Mucosa of descending colon (tissue), 3 donors: ENCODE results near the gene PMPCB. TPM values are rescaled to one million over a fixed set of nuclear protein-coding genes. Genes with fewer than 3 reads are reported as not detected.
A peak's percentile ranks its signal among the peaks of the same experiment; 100 is the strongest.
"Not testable (repeated sequence)": the region's sequence is repeated elsewhere in the genome, so short reads cannot be mapped to it uniquely, and the experiment has no call there.

Experiments
- ATAC-seq: fragments of 200-7000 bp; cut with Tn5 transposase; one replicate; pipeline ENCODE4 v1.9.1; 2020; ENCODE audit warnings: mild to moderate bottlenecking, moderate library complexity
- DNase-seq, 3 donors: peaks; one replicate each; pipeline ENCODE4 v3.0.0-alpha.2; 2020
- H3K36me3 ChIP-seq: fragments of 200-600 bp; one replicate; pipeline ENCODE4 v1.8.0; 2021; ENCODE audit warnings: low read depth, mild to moderate bottlenecking
- H3K4me1 ChIP-seq: fragments of 200-600 bp; one replicate; pipeline ENCODE4 v1.8.0; 2021; ENCODE audit warnings: low read depth, mild to moderate bottlenecking
- H3K4me3 ChIP-seq: fragments of 200-600 bp; one replicate; pipeline ENCODE4 v1.8.0; 2021; ENCODE audit warnings: mild to moderate bottlenecking
- H3K9me3 ChIP-seq: fragments of 200-600 bp; one replicate; pipeline ENCODE4 v1.8.0; 2021; ENCODE audit warnings: mild to moderate bottlenecking
- intact Hi-C, 2 donors: fragments of 100-400 bp; cut with DNase I in 1 of 2; cut with micrococcal nuclease in 1 of 2; formaldehyde crosslinking; loops; one replicate each; pipeline versions ENCODE4 v1.11.0 to v1.11.1; 2022; cut with DNase I, micrococcal nuclease
- long read RNA-seq, 2 donors: library from polyadenylated mRNA; unstranded; transcript quantifications; one replicate each; pipeline ENCODE4 v2.0.0, GENCODE V29; 2019 to 2021
- total RNA-seq, 3 donors: library from RNA; stranded (reverse); fragmentation: NEBNext Ultra II Directional in 2 of 3; extraction: Animal tissue kit (Norgen Biotek cat#: 25700) in 2 of 3; gene quantifications; one replicate each; pipeline versions ENCODE4 v1.2.1 to v1.2.4, GENCODE V29; 2021 to 2023
- TF ChIP-seq, protein P1 (sequence below): fragments of 200-600 bp; IDR thresholded peaks from one replicate; pipeline ENCODE4 v1.8.0; 2022; ENCODE audit warnings: antibody characterized with exemption, mild to moderate bottlenecking
- donor health status: DM: no; HTN: no; CAD: no; lungs with moderate emphysema.
- donor health status: DM: no; HTN: no; CAD: no.
- donor health status: DM: no; HTN: yes; CAD: no.

PMPCB gene
- 10 to 100 TPM; 60.8 to 65.2 (median 63.2) TPM for total RNA-seq
- long read RNA-seq, donor 1, transcript PMPCB-201 (13 exons, 2,472 nt), result major isoform, 53 of 70 reads
- long read RNA-seq, donor 1, transcript PMPCB-202 (12 exons, 1,714 nt), result minor isoform, 6 of 70 reads
- long read RNA-seq, donor 1, partial matches to known transcripts, result 4 of 70 reads
- long read RNA-seq, donor 1, other reads (novel, unspliced or antisense), result 7 of 70 reads
- long read RNA-seq, donor 2, transcript PMPCB-201 (13 exons, 2,472 nt), result major isoform, 44 of 58 reads
- long read RNA-seq, donor 2, transcript PMPCB-202 (12 exons, 1,714 nt), result minor isoform, 5 of 58 reads
- long read RNA-seq, donor 2, partial matches to known transcripts, result 3 of 58 reads
- long read RNA-seq, donor 2, other reads (novel, unspliced or antisense), result 5 of 58 reads

GRCh38 chr7:103296901-103297836 is at the start of gene PMPCB:
PMPCB (plus strand) TSS chr7:103297435; CDS start chr7:103297460, 25 bp downstream.
- H3K36me3 ChIP-seq, result peaks cover 6% of the 10 kb centered on the region
- intact Hi-C loops, result no loop called here
- ATAC-seq (peak; percentile 100), DNase-seq (peak; percentile 95 to 99 (median 96))
- H3K4me1 ChIP-seq, result peaks cover 9% of the 10 kb centered on the region
- TF ChIP-seq, protein P1, sequence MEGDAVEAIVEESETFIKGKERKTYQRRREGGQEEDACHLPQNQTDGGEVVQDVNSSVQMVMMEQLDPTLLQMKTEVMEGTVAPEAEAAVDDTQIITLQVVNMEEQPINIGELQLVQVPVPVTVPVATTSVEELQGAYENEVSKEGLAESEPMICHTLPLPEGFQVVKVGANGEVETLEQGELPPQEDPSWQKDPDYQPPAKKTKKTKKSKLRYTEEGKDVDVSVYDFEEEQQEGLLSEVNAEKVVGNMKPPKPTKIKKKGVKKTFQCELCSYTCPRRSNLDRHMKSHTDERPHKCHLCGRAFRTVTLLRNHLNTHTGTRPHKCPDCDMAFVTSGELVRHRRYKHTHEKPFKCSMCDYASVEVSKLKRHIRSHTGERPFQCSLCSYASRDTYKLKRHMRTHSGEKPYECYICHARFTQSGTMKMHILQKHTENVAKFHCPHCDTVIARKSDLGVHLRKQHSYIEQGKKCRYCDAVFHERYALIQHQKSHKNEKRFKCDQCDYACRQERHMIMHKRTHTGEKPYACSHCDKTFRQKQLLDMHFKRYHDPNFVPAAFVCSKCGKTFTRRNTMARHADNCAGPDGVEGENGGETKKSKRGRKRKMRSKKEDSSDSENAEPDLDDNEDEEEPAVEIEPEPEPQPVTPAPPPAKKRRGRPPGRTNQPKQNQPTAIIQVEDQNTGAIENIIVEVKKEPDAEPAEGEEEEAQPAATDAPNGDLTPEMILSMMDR, result peak; percentile 98
- H3K4me3 ChIP-seq, result peak within 1 kb of the TSS; percentile 73
- H3K9me3 ChIP-seq, result no peaks in the 10 kb centered on the region

- H3K4me3 ChIP-seq, H3K9me3 ChIP-seq, intact Hi-C loops, H3K36me3 ChIP-seq, H3K4me1 ChIP-seq, ATAC-seq, DNase-seq: not testable (repeated sequence)
These were observed 43.3 kb upstream of the PMPCB start for GRCh38 chr7:103253699-103254506.

- H3K36me3 ChIP-seq, intact Hi-C loops, H3K9me3 ChIP-seq, ATAC-seq, H3K4me1 ChIP-seq, H3K4me3 ChIP-seq, DNase-seq: not testable (repeated sequence)
These were observed 33.2 kb upstream of the PMPCB start for GRCh38 chr7:103264054-103264453.

- ATAC-seq, DNase-seq, H3K4me1 ChIP-seq, H3K9me3 ChIP-seq, H3K36me3 ChIP-seq, intact Hi-C loops, H3K4me3 ChIP-seq: not testable (repeated sequence)
These were observed 31.0 kb upstream of the PMPCB start for GRCh38 chr7:103266229-103266628.

- intact Hi-C loops, H3K9me3 ChIP-seq, H3K36me3 ChIP-seq, ATAC-seq, H3K4me1 ChIP-seq, H3K4me3 ChIP-seq, DNase-seq: not testable (repeated sequence)
These were observed 23.9 kb upstream of the PMPCB start for GRCh38 chr7:103273374-103273773.

DNA sequence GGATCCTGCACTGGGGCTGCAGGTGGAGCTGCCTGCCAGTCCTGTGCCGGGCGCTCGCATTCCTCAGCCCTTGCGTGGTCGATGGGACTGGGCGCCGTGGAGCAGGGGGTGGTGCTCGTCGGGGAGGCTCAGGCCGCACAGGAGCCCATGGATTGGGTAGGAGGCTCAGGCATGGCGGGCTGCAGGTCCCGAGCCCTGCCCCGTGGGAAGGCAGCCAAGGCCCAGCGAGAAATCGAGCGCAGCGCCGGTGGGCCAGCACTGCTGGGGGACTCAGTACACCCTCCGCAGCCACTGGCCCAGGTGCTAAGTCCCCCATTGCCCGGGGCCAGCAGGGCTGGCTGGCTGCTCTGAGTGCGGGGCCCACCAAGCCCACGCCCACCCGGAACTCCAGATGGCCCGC is 22.4 kb upstream of the PMPCB start:
- intact Hi-C loops, ATAC-seq, H3K4me3 ChIP-seq, DNase-seq, H3K4me1 ChIP-seq, H3K36me3 ChIP-seq, H3K9me3 ChIP-seq: not testable (repeated sequence)

DNA sequence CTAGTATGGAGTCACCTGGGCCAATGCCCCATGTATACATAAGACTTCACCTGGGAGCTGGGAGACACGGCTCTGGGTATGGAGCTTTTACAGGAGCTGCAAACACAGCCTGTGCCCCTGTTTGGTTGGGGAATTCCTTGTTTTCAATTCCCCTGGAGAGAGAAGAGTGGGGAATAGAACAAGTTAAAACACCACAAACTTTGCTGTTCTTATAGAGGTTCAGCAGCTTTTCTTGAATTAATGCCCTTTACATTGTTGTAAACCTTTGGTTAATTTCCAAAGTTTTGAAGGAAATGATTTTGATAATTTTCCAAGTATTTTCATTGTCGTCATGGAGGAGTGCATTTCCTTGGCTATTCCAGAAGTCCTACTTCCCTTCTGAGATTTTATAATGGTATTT is 19.0 kb upstream of the PMPCB start:
- ATAC-seq, H3K36me3 ChIP-seq, intact Hi-C loops, DNase-seq, H3K9me3 ChIP-seq, H3K4me1 ChIP-seq, H3K4me3 ChIP-seq: not testable (repeated sequence)

DNA sequence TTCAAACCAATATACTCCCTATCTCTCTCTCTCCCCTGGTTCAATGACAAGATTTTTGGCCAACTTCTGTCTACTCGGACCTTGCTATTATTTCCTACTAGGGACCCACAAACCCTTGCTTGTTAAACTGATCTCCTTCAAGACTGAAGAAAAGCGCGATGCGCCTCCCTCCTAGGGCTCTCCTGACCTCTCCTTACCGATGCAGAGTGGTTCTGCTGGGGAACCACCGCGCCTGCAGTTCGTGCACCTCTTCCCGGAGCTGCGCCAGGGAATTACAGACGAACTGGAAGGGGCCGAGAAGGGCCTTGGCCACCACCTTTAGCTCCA is 17.6 kb upstream of the PMPCB start:
- H3K36me3 ChIP-seq, intact Hi-C loops, H3K4me3 ChIP-seq, H3K4me1 ChIP-seq, H3K9me3 ChIP-seq: not testable (repeated sequence)
- peak in 2 of 3 donors; percentile 9 to 43 for DNase-seq
- peak; percentile 50 for ATAC-seq

GRCh38 chr7:103279963-103280802 is 17.1 kb upstream of the PMPCB start:
- DNase-seq (peak; percentile 68 to 89 (median 78)), ATAC-seq (peak; percentile 95)
- H3K4me3 ChIP-seq, intact Hi-C loops, H3K36me3 ChIP-seq, H3K4me1 ChIP-seq, H3K9me3 ChIP-seq: not testable (repeated sequence)

- DNase-seq (peak in 2 of 3 donors; percentile 9 to 44), ATAC-seq (peak; percentile 13)
- H3K9me3 ChIP-seq, H3K4me3 ChIP-seq, H3K36me3 ChIP-seq, H3K4me1 ChIP-seq, intact Hi-C loops: not testable (repeated sequence)
These were observed 16.5 kb upstream of the PMPCB start for GRCh38 chr7:103280803-103281155.

GRCh38 chr7:103282802-103283427 is 14.3 kb upstream of the PMPCB start:
- ATAC-seq, intact Hi-C loops, H3K36me3 ChIP-seq: not testable (repeated sequence)

More at GRCh38 chr7:103282802-103283427, 14.3 kb upstream of the PMPCB start:
- H3K9me3 ChIP-seq, DNase-seq, H3K4me1 ChIP-seq, H3K4me3 ChIP-seq: not testable (repeated sequence)
